ENCODE data around the gene ANKRD49.

Gene ANKRD49

DNA sequence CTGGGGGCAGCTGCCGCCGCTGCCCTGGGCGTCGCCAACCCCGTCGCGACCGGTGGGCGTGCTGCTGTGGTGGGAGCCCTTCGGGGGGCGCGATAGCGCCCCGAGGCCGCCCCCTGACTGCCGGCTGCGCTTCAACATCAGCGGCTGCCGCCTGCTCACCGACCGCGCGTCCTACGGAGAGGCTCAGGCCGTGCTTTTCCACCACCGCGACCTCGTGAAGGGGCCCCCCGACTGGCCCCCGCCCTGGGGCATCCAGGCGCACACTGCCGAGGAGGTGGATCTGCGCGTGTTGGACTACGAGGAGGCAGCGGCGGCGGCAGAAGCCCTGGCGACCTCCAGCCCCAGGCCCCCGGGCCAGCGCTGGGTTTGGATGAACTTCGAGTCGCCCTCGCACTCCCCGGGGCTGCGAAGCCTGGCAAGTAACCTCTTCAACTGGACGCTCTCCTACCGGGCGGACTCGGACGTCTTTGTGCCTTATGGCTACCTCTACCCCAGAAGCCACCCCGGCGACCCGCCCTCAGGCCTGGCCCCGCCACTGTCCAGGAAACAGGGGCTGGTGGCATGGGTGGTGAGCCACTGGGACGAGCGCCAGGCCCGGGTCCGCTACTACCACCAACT lies 51.0 kb downstream of the ANKRD49 start:
- DNase-seq (ENCODE audit: low spot score): no peak

DNA sequence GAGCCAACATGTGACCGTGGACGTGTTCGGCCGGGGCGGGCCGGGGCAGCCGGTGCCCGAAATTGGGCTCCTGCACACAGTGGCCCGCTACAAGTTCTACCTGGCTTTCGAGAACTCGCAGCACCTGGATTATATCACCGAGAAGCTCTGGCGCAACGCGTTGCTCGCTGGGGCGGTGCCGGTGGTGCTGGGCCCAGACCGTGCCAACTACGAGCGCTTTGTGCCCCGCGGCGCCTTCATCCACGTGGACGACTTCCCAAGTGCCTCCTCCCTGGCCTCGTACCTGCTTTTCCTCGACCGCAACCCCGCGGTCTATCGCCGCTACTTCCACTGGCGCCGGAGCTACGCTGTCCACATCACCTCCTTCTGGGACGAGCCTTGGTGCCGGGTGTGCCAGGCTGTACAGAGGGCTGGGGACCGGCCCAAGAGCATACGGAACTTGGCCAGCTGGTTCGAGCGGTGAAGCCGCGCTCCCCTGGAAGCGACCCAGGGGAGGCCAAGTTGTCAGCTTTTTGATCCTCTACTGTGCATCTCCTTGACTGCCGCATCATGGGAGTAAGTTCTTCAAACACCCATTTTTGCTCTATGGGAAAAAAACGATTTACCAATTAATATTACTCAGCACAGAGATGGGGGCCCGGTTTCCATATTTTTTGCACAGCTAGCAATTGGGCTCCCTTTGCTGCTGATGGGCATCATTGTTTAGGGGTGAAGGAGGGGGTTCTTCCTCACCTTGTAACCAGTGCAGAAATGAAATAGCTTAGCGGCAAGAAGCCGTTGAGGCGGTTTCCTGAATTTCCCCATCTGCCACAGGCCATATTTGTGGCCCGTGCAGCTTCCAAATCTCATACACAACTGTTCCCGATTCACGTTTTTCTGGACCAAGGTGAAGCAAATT lies 51.7 kb downstream of the ANKRD49 start:
- DNase-seq (ENCODE audit: low spot score): no peak

DNA sequence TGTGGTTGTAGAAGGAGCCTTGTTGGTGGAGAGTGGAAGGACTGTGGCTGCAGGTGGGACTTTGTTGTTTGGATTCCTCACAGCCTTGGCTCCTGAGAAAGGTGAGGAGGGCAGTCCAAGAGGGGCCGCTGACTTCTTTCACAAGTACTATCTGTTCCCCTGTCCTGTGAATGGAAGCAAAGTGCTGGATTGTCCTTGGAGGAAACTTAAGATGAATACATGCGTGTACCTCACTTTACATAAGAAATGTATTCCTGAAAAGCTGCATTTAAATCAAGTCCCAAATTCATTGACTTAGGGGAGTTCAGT lies 52.3 kb downstream of the ANKRD49 start:
- DNase-seq (ENCODE audit: low spot score): no peak

DNA sequence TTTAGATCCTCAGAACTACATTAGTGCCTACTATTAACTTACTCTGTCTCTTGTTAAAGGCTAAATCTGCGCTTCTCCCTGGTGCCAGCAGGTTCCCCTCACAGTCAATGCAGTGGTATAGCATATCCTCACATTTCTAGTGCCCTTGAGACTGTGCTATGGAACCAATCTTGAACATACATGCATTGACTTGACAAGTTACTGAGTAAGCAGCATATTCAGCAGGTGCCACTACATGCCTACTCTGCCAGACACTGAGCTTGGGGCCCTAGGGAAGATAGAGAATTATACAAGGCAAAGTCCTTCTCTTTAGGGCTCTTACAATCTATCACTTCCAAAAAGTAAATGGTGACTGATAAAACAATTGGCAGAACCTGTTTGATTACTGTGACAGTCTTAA lies 53.1 kb downstream of the ANKRD49 start:
- no peak for DNase-seq (ENCODE audit: low spot score)

DNA sequence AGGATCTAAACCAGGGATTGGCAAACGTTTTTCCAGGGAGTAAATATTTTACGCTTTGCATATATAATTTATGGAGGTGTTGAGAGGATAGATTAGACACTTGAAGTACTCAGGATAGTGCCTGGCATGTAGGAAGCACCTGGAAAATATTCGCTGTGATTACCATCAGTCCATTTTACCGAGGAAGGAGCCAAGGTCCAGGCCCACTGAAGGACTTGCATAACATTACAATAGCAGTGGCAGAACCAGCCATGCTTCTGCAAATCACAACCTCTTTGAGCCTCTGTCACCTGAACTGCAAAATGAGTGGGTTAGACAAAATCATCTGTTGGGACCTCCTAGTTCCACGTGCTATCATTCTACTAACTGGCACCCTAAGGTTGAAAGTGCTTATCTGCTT lies 55.4 kb downstream of the ANKRD49 start:
- no peak for DNase-seq (ENCODE audit: low spot score)

All from COLO829 (cell line).